ENCODE data around the gene GTPBP6. TPM values are rescaled to one million over a fixed set of nuclear protein-coding genes. Genes with fewer than 3 reads are reported as not detected.

Gene GTPBP6
- total RNA-seq, 4 donors from 2014 or later = 30.6 to 60.2 (median 36.0) TPM

DNA sequence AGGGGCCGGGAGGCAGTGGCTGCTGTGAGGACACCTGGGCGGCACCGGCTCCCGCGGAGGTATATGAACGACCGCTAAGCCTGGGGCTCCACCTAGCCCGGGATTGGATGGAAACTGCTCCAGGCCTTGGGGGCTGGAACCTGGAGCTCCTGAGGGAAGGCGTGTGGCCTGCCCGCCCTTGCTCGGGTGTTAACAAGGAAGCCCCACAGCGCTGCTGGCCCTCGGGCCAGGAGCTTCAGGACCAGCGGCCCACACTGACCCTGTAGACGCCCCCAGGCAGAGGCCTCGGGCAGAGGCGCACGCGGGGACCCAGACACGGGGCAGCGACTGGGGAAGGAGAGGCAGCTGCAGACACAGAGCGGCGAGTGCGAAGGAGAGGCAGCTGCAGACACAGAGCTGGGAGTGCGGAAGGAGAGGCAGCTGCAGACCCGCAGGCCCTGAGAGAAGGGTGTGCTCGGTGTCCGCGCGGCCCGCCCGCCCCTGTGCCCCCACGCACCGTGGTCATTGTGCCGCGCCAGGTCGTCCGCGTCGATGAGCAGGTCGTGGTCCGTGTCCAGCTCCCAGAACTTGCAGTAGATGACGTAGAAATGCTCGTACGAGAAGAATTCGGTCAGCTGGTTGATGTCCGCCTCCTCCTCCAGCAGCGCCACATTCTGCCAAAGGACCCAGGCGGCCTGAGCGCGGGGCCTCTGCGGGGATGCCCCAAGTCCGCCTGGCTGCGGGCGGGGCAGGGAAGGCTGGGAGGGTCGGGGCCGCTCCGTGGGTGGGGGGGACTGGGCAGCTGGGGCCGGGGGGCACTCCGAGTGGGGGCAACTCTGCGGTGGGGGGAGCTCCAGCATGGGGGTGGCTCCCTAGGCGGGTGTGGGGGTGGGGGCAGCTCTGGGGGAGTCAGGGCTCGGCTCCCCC, 26.7 kb upstream of the GTPBP6 start:
- in situ Hi-C loops (cut with MboI; ENCODE audit: low pct_ligation_motif_present in 1 of 4, low pct_unique_long_range_greater_than_20kb in 1 of 4, low sequenced_read_pairs in 3 of 4) (no loop called here), intact Hi-C loops (cut with DNase I; ENCODE audit: low total_unique reads) (no loop called here)
- TF ChIP-seq, protein P1, sequence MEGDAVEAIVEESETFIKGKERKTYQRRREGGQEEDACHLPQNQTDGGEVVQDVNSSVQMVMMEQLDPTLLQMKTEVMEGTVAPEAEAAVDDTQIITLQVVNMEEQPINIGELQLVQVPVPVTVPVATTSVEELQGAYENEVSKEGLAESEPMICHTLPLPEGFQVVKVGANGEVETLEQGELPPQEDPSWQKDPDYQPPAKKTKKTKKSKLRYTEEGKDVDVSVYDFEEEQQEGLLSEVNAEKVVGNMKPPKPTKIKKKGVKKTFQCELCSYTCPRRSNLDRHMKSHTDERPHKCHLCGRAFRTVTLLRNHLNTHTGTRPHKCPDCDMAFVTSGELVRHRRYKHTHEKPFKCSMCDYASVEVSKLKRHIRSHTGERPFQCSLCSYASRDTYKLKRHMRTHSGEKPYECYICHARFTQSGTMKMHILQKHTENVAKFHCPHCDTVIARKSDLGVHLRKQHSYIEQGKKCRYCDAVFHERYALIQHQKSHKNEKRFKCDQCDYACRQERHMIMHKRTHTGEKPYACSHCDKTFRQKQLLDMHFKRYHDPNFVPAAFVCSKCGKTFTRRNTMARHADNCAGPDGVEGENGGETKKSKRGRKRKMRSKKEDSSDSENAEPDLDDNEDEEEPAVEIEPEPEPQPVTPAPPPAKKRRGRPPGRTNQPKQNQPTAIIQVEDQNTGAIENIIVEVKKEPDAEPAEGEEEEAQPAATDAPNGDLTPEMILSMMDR (IDR thresholded peaks at IDR 0.05) = no peak
- no peak for TF ChIP-seq EP300 (IDR thresholded peaks at IDR 0.05; ENCODE audit: low read depth)
- no peak for TF ChIP-seq POLR2A (IDR thresholded peaks at IDR 0.05)
- no peak for TF ChIP-seq POLR2AphosphoS5 (IDR thresholded peaks at IDR 0.05)
- no peaks in the 10 kb centered on the region for H3K9me3 ChIP-seq
- H3K4me1 ChIP-seq = no peaks in the 10 kb centered on the region
- 95 to 100% methylated on average over 1 to 49 of the region's 63 CpGs for WGBS, 2 donors (ENCODE audit: low coverage in 1 of 2)
- H3K4me3 ChIP-seq = no peak overlapping the region
- H3K27me3 ChIP-seq = no peaks in the 10 kb centered on the region
- no peaks in the 10 kb centered on the region for H3K36me3 ChIP-seq
- no peak overlapping the region for H3K27ac ChIP-seq
- no peak for DNase-seq

DNA sequence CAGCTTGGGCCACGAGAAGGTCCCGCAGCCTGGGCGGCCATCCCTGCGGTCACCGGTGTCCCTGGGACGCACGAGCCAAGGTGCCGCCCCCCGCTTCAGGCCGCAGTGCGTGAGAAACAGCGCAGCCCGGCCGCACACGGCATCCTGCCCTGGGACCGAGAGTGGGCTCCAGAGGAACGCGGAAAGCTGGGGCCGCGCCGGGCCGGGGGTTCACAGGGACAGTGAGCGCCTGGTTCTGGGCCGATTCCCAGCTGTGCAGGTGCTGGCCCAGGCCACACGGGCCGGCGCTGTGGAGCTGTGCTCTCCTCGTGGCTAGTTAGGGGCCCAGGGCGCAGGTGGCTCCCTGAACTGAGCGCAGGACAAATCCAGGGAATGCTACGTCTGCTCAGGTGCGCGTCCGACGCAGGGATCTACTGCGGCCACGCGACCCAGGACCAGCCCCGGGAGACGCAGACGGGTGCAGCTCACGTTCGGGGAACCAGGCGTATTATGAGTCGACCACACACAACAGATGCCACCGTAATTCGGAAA, 25.8 kb upstream of the GTPBP6 start:
- intact Hi-C loops (cut with DNase I; ENCODE audit: low total_unique reads) (no loop called here), in situ Hi-C loops (cut with MboI; ENCODE audit: low pct_ligation_motif_present in 1 of 4, low pct_unique_long_range_greater_than_20kb in 1 of 4, low sequenced_read_pairs in 3 of 4) (no loop called here)
- WGBS, 2 donors (ENCODE audit: low coverage in 1 of 2) = 98 to 100% methylated on average over 5 to 44 of the region's 47 CpGs
- Histone ChIP-seq H3K27ac (no peak overlapping the region), H3K9me3 (no peaks in the 10 kb centered on the region), H3K36me3 (no peaks in the 10 kb centered on the region), H3K4me1 (no peaks in the 10 kb centered on the region), H3K4me3 (no peak overlapping the region), H3K27me3 (no peaks in the 10 kb centered on the region)
- DNase-seq = no peak
- TF ChIP-seq POLR2A (IDR thresholded peaks at IDR 0.05) (no peak), EP300 (IDR thresholded peaks at IDR 0.05; ENCODE audit: low read depth) (no peak), POLR2AphosphoS5 (IDR thresholded peaks at IDR 0.05) (no peak)
- TF ChIP-seq, protein P1 (IDR thresholded peaks at IDR 0.05) = no peak

DNA sequence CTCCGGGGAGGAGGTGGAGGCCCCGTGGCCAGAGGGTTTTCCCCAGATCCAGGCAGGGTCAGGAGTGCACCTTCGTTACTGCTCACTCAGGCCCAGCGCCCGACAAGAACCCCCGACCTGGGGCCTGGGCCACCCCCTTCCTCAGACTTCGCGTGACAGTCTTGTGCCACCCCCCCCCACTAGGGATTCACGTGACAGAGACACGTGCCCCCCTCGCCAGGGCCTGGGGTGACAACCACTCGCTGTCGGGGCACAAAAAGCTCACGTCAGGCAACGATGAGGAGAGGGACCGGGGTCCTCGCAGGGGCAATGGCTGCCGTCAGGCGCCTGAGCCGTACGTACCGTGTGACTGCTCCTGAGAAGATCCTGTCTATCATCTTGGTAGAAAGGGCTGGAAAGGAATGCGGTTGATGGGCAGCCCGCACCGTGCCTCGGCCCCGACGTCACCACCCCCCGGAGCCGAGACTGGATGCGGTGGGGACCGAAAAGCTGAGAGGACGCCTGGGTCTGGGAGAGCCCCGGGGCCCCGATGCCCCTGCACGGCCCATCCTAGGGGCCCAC, 23.0 kb upstream of the GTPBP6 start:
- DNase-seq = no peak
- WGBS, 2 donors (ENCODE audit: low coverage in 1 of 2) = 96% methylated on average over 32 of the region's 36 CpGs; no CpG with 5 or more reads in 1 of the 2 donors
- H3K27me3 ChIP-seq = no peaks in the 10 kb centered on the region

More for the DNA sequence above, 23.0 kb upstream of the GTPBP6 start:
- in situ Hi-C loops (cut with MboI; ENCODE audit: low pct_ligation_motif_present in 1 of 4, low pct_unique_long_range_greater_than_20kb in 1 of 4, low sequenced_read_pairs in 3 of 4) (no loop called here), intact Hi-C loops (cut with DNase I; ENCODE audit: low total_unique reads) (no loop called here)
- H3K4me1 ChIP-seq = no peaks in the 10 kb centered on the region
- H3K36me3 ChIP-seq = no peaks in the 10 kb centered on the region
- H3K27ac ChIP-seq = no peak overlapping the region
- TF ChIP-seq, protein P1 (IDR thresholded peaks at IDR 0.05) = no peak
- TF ChIP-seq POLR2A (IDR thresholded peaks at IDR 0.05) = no peak
- no peak for TF ChIP-seq POLR2AphosphoS5 (IDR thresholded peaks at IDR 0.05)
- no peak for TF ChIP-seq EP300 (IDR thresholded peaks at IDR 0.05; ENCODE audit: low read depth)
- no peak overlapping the region for H3K4me3 ChIP-seq
- no peaks in the 10 kb centered on the region for H3K9me3 ChIP-seq

All from transverse colon (tissue), 4 donors.